Neuronal stem cell (in vitro differentiated cells): ENCODE results near the gene PPP2R1B.

Experiments
- DNase-seq: peaks from one replicate; pipeline ENCODE4 v3.0.0-alpha.2; 2013; ENCODE audit warnings: low spot score
- H2AFZ ChIP-seq: one replicate; pipeline ENCODE4 v1.6.1; 2013; ENCODE audit warnings: mild to moderate bottlenecking, low read length, inconsistent platforms
- H2AK5ac ChIP-seq: 2 replicates; pipeline ENCODE4 v1.6.1; 2013; ENCODE audit warnings: low read depth, mild to moderate bottlenecking, inconsistent platforms, low read length, moderate library complexity, mixed read lengths
- H2BK120ac ChIP-seq: 2 replicates; pipeline ENCODE4 v1.6.1; 2013; ENCODE audit warnings: low read depth, mild to moderate bottlenecking, inconsistent platforms, low read length, moderate library complexity, mixed read lengths
- H2BK12ac ChIP-seq: one replicate; pipeline ENCODE4 v1.6.1; 2013; ENCODE audit warnings: low read length, inconsistent platforms
- H2BK15ac ChIP-seq: 2 replicates; pipeline ENCODE4 v1.6.1; 2013; ENCODE audit warnings: mild to moderate bottlenecking, low read length, inconsistent platforms, mixed read lengths
- H2BK5ac ChIP-seq: one replicate; pipeline ENCODE4 v1.6.1; 2013; ENCODE audit warnings: inconsistent platforms, mild to moderate bottlenecking, low read length, moderate library complexity
- H3K14ac ChIP-seq: one replicate; pipeline ENCODE4 v1.6.1; 2013; ENCODE audit warnings: low read length, inconsistent platforms
- H3K18ac ChIP-seq: 2 replicates; pipeline ENCODE4 v1.6.1; 2013; ENCODE audit warnings: low read length, inconsistent platforms
- H3K23ac ChIP-seq: 2 replicates; pipeline ENCODE4 v1.6.1; 2013; ENCODE audit warnings: low read depth, mild to moderate bottlenecking, mixed read lengths, low read length, inconsistent platforms; ENCODE audit not compliant: poor library complexity
- H3K27ac ChIP-seq: replicated peaks from 3 replicates; pipeline ENCODE4 v1.5.1; 2013; ENCODE audit warnings: low read length, inconsistent platforms
- H3K27me3 ChIP-seq, 3 experiments: 2 replicates each; pipeline ENCODE4 v1.6.1; 2013; ENCODE audit warnings: low read length in 3 of 3, mild to moderate bottlenecking in 2 of 3, inconsistent platforms in 1 of 3, low read depth in 1 of 3, mixed read lengths in 1 of 3, moderate library complexity in 1 of 3; ENCODE audit not compliant: control insufficient read depth in 3 of 3, insufficient read depth in 3 of 3
- H3K36me3 ChIP-seq, 2 donors: replicated peaks in 1 of 2; 2 replicates each; pipeline ENCODE4 v1.6.1; 2013; ENCODE audit warnings: low read length in 2 of 2; ENCODE audit not compliant: control insufficient read depth in 2 of 2, insufficient read depth in 2 of 2
- H3K4ac ChIP-seq: 2 replicates; pipeline ENCODE4 v1.6.1; 2013; ENCODE audit warnings: inconsistent platforms, mild to moderate bottlenecking, low read length, moderate library complexity
- H3K4me1 ChIP-seq, 2 donors: 1 replicate in 1 of 2; 2 replicates in 1 of 2; pipeline ENCODE4 v1.6.1; 2013; ENCODE audit warnings: low read length in 2 of 2, low read depth in 1 of 2; ENCODE audit not compliant: control insufficient read depth in 2 of 2, insufficient read depth in 1 of 2
- H3K4me2 ChIP-seq: one replicate; pipeline ENCODE4 v1.6.1; 2013; ENCODE audit warnings: mild to moderate bottlenecking, low read length, inconsistent platforms; ENCODE audit not compliant: insufficient read depth, poor library complexity, severe bottlenecking
- H3K4me3 ChIP-seq, 2 donors: 2 replicates each; pipeline ENCODE4 v1.5.1; 2013; ENCODE audit warnings: low read length in 2 of 2, mild to moderate bottlenecking in 2 of 2, inconsistent platforms in 1 of 2, moderate library complexity in 1 of 2
- H3K79me1 ChIP-seq: one replicate; pipeline ENCODE4 v1.6.1; 2013; ENCODE audit warnings: low read depth, mild to moderate bottlenecking, inconsistent platforms, low read length, moderate library complexity
- H3K9ac ChIP-seq: one replicate; pipeline ENCODE4 v1.6.1; 2013; ENCODE audit warnings: mild to moderate bottlenecking, low read depth, low read length, inconsistent platforms; ENCODE audit not compliant: poor library complexity
- H3K9me3 ChIP-seq, 2 donors: replicated peaks in 1 of 2; 2 replicates each; pipeline versions ENCODE3 to v1.6.1; 2013; ENCODE audit warnings: low read length in 2 of 2, mild to moderate bottlenecking in 2 of 2, inconsistent platforms in 1 of 2, low read depth in 1 of 2, mixed read lengths in 1 of 2, moderate library complexity in 1 of 2; ENCODE audit not compliant: control insufficient read depth in 2 of 2, insufficient read depth in 1 of 2
- H4K8ac ChIP-seq: one replicate; pipeline ENCODE4 v1.6.1; 2013; ENCODE audit warnings: low read depth, mild to moderate bottlenecking, inconsistent platforms, low read length, moderate library complexity
- H4K91ac ChIP-seq: one replicate; pipeline ENCODE4 v1.6.1; 2013; ENCODE audit warnings: low read length, low read depth, mild to moderate bottlenecking, inconsistent platforms; ENCODE audit not compliant: poor library complexity
- WGBS, 2 donors: extraction: QIAGEN DNeasy Blood & Tissue Kit; methylation state at CpG; one replicate each; pipeline ENCODE4 v1.1.7; 2013; ENCODE audit warnings: missing lambda C conversion rate in 2 of 2, mixed read lengths in 1 of 2; ENCODE audit not compliant: insufficient read length in 2 of 2, insufficient replicate concordance in 1 of 2; ENCODE audit errors: extremely low coverage in 2 of 2; 5-methylcytosine and 5-hydroxymethylcytosine counted together

Gene PPP2R1B

GRCh38 chr11:111756097-111756496 is 10.1 kb downstream of the PPP2R1B start:
- no peak overlapping the region for H2BK15ac ChIP-seq
- H2AFZ ChIP-seq, result no peak overlapping the region
- H2BK5ac ChIP-seq, result no peak overlapping the region
- no peak overlapping the region for H3K14ac ChIP-seq
- no peak overlapping the region for H2AK5ac ChIP-seq
- H3K4ac ChIP-seq, result no peak overlapping the region
- H2BK120ac ChIP-seq, result no peak overlapping the region
- no peak overlapping the region for H3K18ac ChIP-seq
- no CpG with 5 or more reads among the region's 6 CpGs for WGBS, 2 donors
- H3K27me3 ChIP-seq, result no peaks in the 10 kb centered on the region
- no peak overlapping the region for H3K4me3 ChIP-seq
- no peak overlapping the region for H2BK12ac ChIP-seq
- no peak overlapping the region for H4K91ac ChIP-seq
- no peaks in the 10 kb centered on the region for H3K79me1 ChIP-seq
- peaks cover 25 to 98% of the 10 kb centered on the region in 2 donors for H3K36me3 ChIP-seq
- no peak overlapping the region for H4K8ac ChIP-seq
- no peak for DNase-seq
- H3K27ac ChIP-seq, result no peak overlapping the region
- no peak overlapping the region for H3K9ac ChIP-seq
- no peaks in the 10 kb centered on the region for H3K9me3 ChIP-seq
- H3K23ac ChIP-seq, result no peak overlapping the region
- H3K4me2 ChIP-seq, result no peak overlapping the region
- H3K4me1 ChIP-seq, result no peaks in the 10 kb centered on the region

- H2BK15ac ChIP-seq, result no peak overlapping the region
- H2AFZ ChIP-seq, result no peak overlapping the region
- peaks cover 0 to 5% of the 10 kb centered on the region in 2 donors for H3K9me3 ChIP-seq
- no peaks in the 10 kb centered on the region for H3K4me1 ChIP-seq
- H2AK5ac ChIP-seq, result no peak overlapping the region
- no peak overlapping the region for H3K14ac ChIP-seq
- DNase-seq, result no peak
- no peak overlapping the region for H2BK5ac ChIP-seq
- H3K23ac ChIP-seq, result no peak overlapping the region
- H3K79me1 ChIP-seq, result no peaks in the 10 kb centered on the region
- H3K36me3 ChIP-seq, result peaks cover 22 to 95% of the 10 kb centered on the region in 2 donors
- no peak overlapping the region for H4K91ac ChIP-seq
- no peak overlapping the region for H3K4me2 ChIP-seq
- H4K8ac ChIP-seq, result no peak overlapping the region
- H3K4ac ChIP-seq, result no peak overlapping the region
- no peaks in the 10 kb centered on the region for H3K27me3 ChIP-seq
- H2BK12ac ChIP-seq, result no peak overlapping the region
- H3K18ac ChIP-seq, result no peak overlapping the region
- no peak overlapping the region for H3K27ac ChIP-seq
- no peak overlapping the region for H3K4me3 ChIP-seq
- no peak overlapping the region for H2BK120ac ChIP-seq
- no peak overlapping the region for H3K9ac ChIP-seq
These were observed 16.5 kb downstream of the PPP2R1B start for GRCh38 chr11:111749646-111750045.

- no peaks in the 10 kb centered on the region for H3K4me1 ChIP-seq
- no peak overlapping the region for H3K9ac ChIP-seq
- no peak overlapping the region for H2AFZ ChIP-seq
- no peak overlapping the region for H3K27ac ChIP-seq
- no CpG with 5 or more reads among the region's 7 CpGs for WGBS, 2 donors
- H3K27me3 ChIP-seq, result no peaks in the 10 kb centered on the region
- no peak overlapping the region for H3K4ac ChIP-seq
- H3K9me3 ChIP-seq, result peaks cover 0 to 5% of the 10 kb centered on the region in 2 donors
- no peak for DNase-seq
- H4K8ac ChIP-seq, result no peak overlapping the region
- H2BK12ac ChIP-seq, result no peak overlapping the region
- H4K91ac ChIP-seq, result no peak overlapping the region
- no peak overlapping the region for H2BK15ac ChIP-seq
- no peak overlapping the region for H3K18ac ChIP-seq
- no peak overlapping the region for H3K14ac ChIP-seq
- H3K36me3 ChIP-seq, result peaks cover 29 to 95% of the 10 kb centered on the region in 2 donors
- no peak overlapping the region for H3K23ac ChIP-seq
- H2AK5ac ChIP-seq, result no peak overlapping the region
- H3K4me3 ChIP-seq, result no peak overlapping the region
- no peak overlapping the region for H2BK120ac ChIP-seq
- H3K4me2 ChIP-seq, result no peak overlapping the region
- no peak overlapping the region for H2BK5ac ChIP-seq
- H3K79me1 ChIP-seq, result no peaks in the 10 kb centered on the region
These were observed 18.0 kb downstream of the PPP2R1B start for GRCh38 chr11:111748035-111748804.

GRCh38 chr11:111745719-111746504 is 20.3 kb downstream of the PPP2R1B start:
- no peak for DNase-seq
- no CpG with 5 or more reads among the region's 6 CpGs for WGBS, 2 donors
- no peak overlapping the region for H4K8ac ChIP-seq
- no peak overlapping the region for H3K9ac ChIP-seq
- H3K14ac ChIP-seq, result no peak overlapping the region
- no peak overlapping the region for H2BK12ac ChIP-seq
- H3K4me2 ChIP-seq, result no peak overlapping the region
- H4K91ac ChIP-seq, result no peak overlapping the region
- H2BK120ac ChIP-seq, result no peak overlapping the region
- no peak overlapping the region for H3K4ac ChIP-seq
- H3K9me3 ChIP-seq, result peaks cover 0 to 5% of the 10 kb centered on the region in 2 donors
- H3K27ac ChIP-seq, result no peak overlapping the region
- no peak overlapping the region for H3K18ac ChIP-seq
- no peaks in the 10 kb centered on the region for H3K4me1 ChIP-seq
- H2AFZ ChIP-seq, result no peak overlapping the region
- H3K23ac ChIP-seq, result no peak overlapping the region
- H3K27me3 ChIP-seq, result no peaks in the 10 kb centered on the region
- peaks cover 28 to 94% of the 10 kb centered on the region in 2 donors for H3K36me3 ChIP-seq
- H2AK5ac ChIP-seq, result no peak overlapping the region
- no peak overlapping the region for H3K4me3 ChIP-seq
- H2BK15ac ChIP-seq, result no peak overlapping the region
- no peaks in the 10 kb centered on the region for H3K79me1 ChIP-seq
- H2BK5ac ChIP-seq, result no peak overlapping the region
